ENCODE results near the gene PRND.

The PRND gene

GRCh38 chr20:4681991-4682401 is 39.7 kb upstream of the PRND start:
- no peak overlapping the region for H3K4me3 ChIP-seq (ENCODE audit: low read depth, low read length, poor library complexity, severe bottlenecking)

GRCh38 chr20:4682682-4683081 is 39.0 kb upstream of the PRND start:
- H2AFZ ChIP-seq (ENCODE audit: low read length) = no peak overlapping the region
- H3K4me2 ChIP-seq (ENCODE audit: low read length) = no peak overlapping the region
- H3K27me3 ChIP-seq (ENCODE audit: insufficient read depth, low read length) = no peaks in the 10 kb centered on the region
- H3K9me3 ChIP-seq (ENCODE audit: low read length) = no peaks in the 10 kb centered on the region
- no peaks in the 10 kb centered on the region for H3K9me2 ChIP-seq (ENCODE audit: low read depth, low read length)
- H3K4me3 ChIP-seq (ENCODE audit: low read depth, low read length, poor library complexity, severe bottlenecking) = no peak overlapping the region
- TF ChIP-seq EZH2 (IDR thresholded peaks at IDR 0.05; ENCODE audit: borderline replicate concordance, low read length) (no peak), CTCF (IDR thresholded peaks at IDR 0.05; ENCODE audit: low read length) (no peak)
- H3K79me2 ChIP-seq (ENCODE audit: insufficient read depth, low read length) = peaks cover 4% of the 10 kb centered on the region
- no peaks in the 10 kb centered on the region for H3F3A ChIP-seq (ENCODE audit: insufficient read depth, low read length)
- H3K27ac ChIP-seq (ENCODE audit: low read depth, low read length, poor library complexity, severe bottlenecking) = no peak overlapping the region
- no peak overlapping the region for H3K9ac ChIP-seq (ENCODE audit: low read length)
- peaks cover 12% of the 10 kb centered on the region for H3K4me1 ChIP-seq (ENCODE audit: insufficient read depth, low read length, severe bottlenecking)
- no peaks in the 10 kb centered on the region for H4K20me1 ChIP-seq (ENCODE audit: insufficient read depth, low read length)
- H3K36me3 ChIP-seq (ENCODE audit: insufficient read depth, low read length) = no peaks in the 10 kb centered on the region

More at GRCh38 chr20:4681991-4682401, 39.7 kb upstream of the PRND start:
- no peak overlapping the region for H3K27ac ChIP-seq (ENCODE audit: low read depth, low read length, poor library complexity, severe bottlenecking)
- H3K36me3 ChIP-seq (ENCODE audit: insufficient read depth, low read length) = no peaks in the 10 kb centered on the region
- H3K9me3 ChIP-seq (ENCODE audit: low read length) = no peaks in the 10 kb centered on the region
- no peak overlapping the region for H2AFZ ChIP-seq (ENCODE audit: low read length)
- no peaks in the 10 kb centered on the region for H3F3A ChIP-seq (ENCODE audit: insufficient read depth, low read length)
- TF ChIP-seq EZH2 (IDR thresholded peaks at IDR 0.05; ENCODE audit: borderline replicate concordance, low read length) (no peak), CTCF (IDR thresholded peaks at IDR 0.05; ENCODE audit: low read length) (no peak)
- no peaks in the 10 kb centered on the region for H4K20me1 ChIP-seq (ENCODE audit: insufficient read depth, low read length)
- no peaks in the 10 kb centered on the region for H3K9me2 ChIP-seq (ENCODE audit: low read depth, low read length)
- H3K4me2 ChIP-seq (ENCODE audit: low read length) = no peak overlapping the region
- H3K4me1 ChIP-seq (ENCODE audit: insufficient read depth, low read length, severe bottlenecking) = peaks cover 6% of the 10 kb centered on the region
- no peak overlapping the region for H3K9ac ChIP-seq (ENCODE audit: low read length)
- no peaks in the 10 kb centered on the region for H3K79me2 ChIP-seq (ENCODE audit: insufficient read depth, low read length)
- no peaks in the 10 kb centered on the region for H3K27me3 ChIP-seq (ENCODE audit: insufficient read depth, low read length)

- Histone ChIP-seq H3K27ac (ENCODE audit: low read depth, low read length, poor library complexity, severe bottlenecking) (no peak overlapping the region), H4K20me1 (ENCODE audit: insufficient read depth, low read length) (no peaks in the 10 kb centered on the region), H3K9me2 (ENCODE audit: low read depth, low read length) (no peaks in the 10 kb centered on the region), H3K4me3 (ENCODE audit: low read depth, low read length, poor library complexity, severe bottlenecking) (no peak overlapping the region), H3K79me2 (ENCODE audit: insufficient read depth, low read length) (peaks cover 6% of the 10 kb centered on the region), H3K4me1 (ENCODE audit: insufficient read depth, low read length, severe bottlenecking) (peaks cover 17% of the 10 kb centered on the region), H3K4me2 (ENCODE audit: low read length) (no peak overlapping the region), H3F3A (ENCODE audit: insufficient read depth, low read length) (no peaks in the 10 kb centered on the region), H3K36me3 (ENCODE audit: insufficient read depth, low read length) (no peaks in the 10 kb centered on the region), H3K9me3 (ENCODE audit: low read length) (no peaks in the 10 kb centered on the region), H3K27me3 (ENCODE audit: insufficient read depth, low read length) (no peaks in the 10 kb centered on the region), H3K9ac (ENCODE audit: low read length) (no peak overlapping the region), H2AFZ (ENCODE audit: low read length) (no peak overlapping the region)
- TF ChIP-seq CTCF (IDR thresholded peaks at IDR 0.05; ENCODE audit: low read length) (no peak), EZH2 (IDR thresholded peaks at IDR 0.05; ENCODE audit: borderline replicate concordance, low read length) (no peak)
Measured at GRCh38 chr20:4683261-4683660, 38.4 kb upstream of the PRND start.
